T follicular helper cell (primary cell): ENCODE data around the gene VKORC1L1.
"Not testable (repeated sequence)": the region's sequence is repeated elsewhere in the genome, so short reads cannot be mapped to it uniquely, and the experiment has no call there.

ENCODE experiments used
- DNase-seq: peaks from one replicate; pipeline ENCODE4 v3.0.0-alpha.2; 2020; ENCODE audit warnings: low read depth

Gene VKORC1L1

GRCh38 chr7:65976659-65977196 is 103.9 kb downstream of the VKORC1L1 start:
- no peak for DNase-seq

- no peak for DNase-seq
Measured at GRCh38 chr7:65978891-65979582, 106.2 kb downstream of the VKORC1L1 start.

- DNase-seq = no peak
Measured at GRCh38 chr7:65979583-65980477, 107.0 kb downstream of the VKORC1L1 start.

GRCh38 chr7:65980478-65981250 is 107.8 kb downstream of the VKORC1L1 start:
- no peak for DNase-seq

GRCh38 chr7:65981965-65982792 is 109.3 kb downstream of the VKORC1L1 start, which contains the start of gene GUSB:
Gene GUSB (minus strand): TSS chr7:65982213. CDS start chr7:65982183, 30 bp downstream.
- DNase-seq = peak; percentile 83

GRCh38 chr7:65983965-65984658 is 111.2 kb downstream of the VKORC1L1 start:
- DNase-seq = no peak

- DNase-seq = no peak
Measured at GRCh38 chr7:65988084-65988483, 115.2 kb downstream of the VKORC1L1 start.

- not testable (repeated sequence) for DNase-seq
Measured at GRCh38 chr7:65988503-65988902, 115.6 kb downstream of the VKORC1L1 start.

GRCh38 chr7:65989694-65990080 is 116.8 kb downstream of the VKORC1L1 start:
- DNase-seq = no peak

- not testable (repeated sequence) for DNase-seq
Measured at GRCh38 chr7:65991829-65992228, 119.0 kb downstream of the VKORC1L1 start.

GRCh38 chr7:65992526-65992925 is 119.7 kb downstream of the VKORC1L1 start:
- DNase-seq = no peak

GRCh38 chr7:65994984-65995383 is 122.1 kb downstream of the VKORC1L1 start:
- DNase-seq = not testable (repeated sequence)

GRCh38 chr7:66000823-66001417 is 128.0 kb downstream of the VKORC1L1 start:
- DNase-seq = not testable (repeated sequence)

- not testable (repeated sequence) for DNase-seq
Measured at GRCh38 chr7:66005115-66005671, 132.3 kb downstream of the VKORC1L1 start.

GRCh38 chr7:66007232-66007631 is 134.4 kb downstream of the VKORC1L1 start:
- no peak for DNase-seq
